DND-41 (cell line): ENCODE measurements around the gene JCHAIN.
A peak's percentile ranks its signal among the peaks of the same experiment; 100 is the strongest.

ENCODE experiments used
- ATAC-seq: fragments of 200-7000 bp; cut with Tn5 transposase; 3 replicates; pipeline ENCODE4 v1.9.1; 2021; ENCODE audit warnings: low read depth; ENCODE audit not compliant: insufficient read depth
- DNase-seq: peaks from one replicate; pipeline ENCODE4 v3.0.0-alpha.2; 2020
- H2AFZ ChIP-seq: 2 replicates; pipeline ENCODE4 v1.6.0; 2012; ENCODE audit warnings: low read depth, low read length
- H3K27ac ChIP-seq: 2 replicates; pipeline ENCODE4 v1.5.1; 2012; ENCODE audit warnings: low read length, inconsistent platforms
- H3K27me3 ChIP-seq: fragments of 200-600 bp; sonication (generic); 2 replicates; pipeline ENCODE4 v1.6.0; 2012; ENCODE audit warnings: low read length, mild to moderate bottlenecking, inconsistent platforms; ENCODE audit not compliant: insufficient read depth, poor library complexity
- H3K36me3 ChIP-seq: 2 replicates; pipeline ENCODE4 v1.5.1; 2012; ENCODE audit warnings: low read length, inconsistent platforms; ENCODE audit not compliant: insufficient read depth
- H3K4me1 ChIP-seq: 2 replicates; pipeline ENCODE4 v1.5.1; 2012; ENCODE audit warnings: mild to moderate bottlenecking, low read length; ENCODE audit not compliant: insufficient read depth
- H3K4me2 ChIP-seq: 2 replicates; pipeline ENCODE4 v1.6.0; 2012; ENCODE audit warnings: mild to moderate bottlenecking, moderate library complexity, low read length, inconsistent platforms; ENCODE audit not compliant: insufficient read depth
- H3K4me3 ChIP-seq, 2 experiments: fragments of 200-600 bp in 1 of 2; shearing (Covaris generic) in 1 of 2; 2 replicates each; pipeline ENCODE4 v1.5.1; 2012 to 2016; ENCODE audit warnings: inconsistent platforms in 2 of 2, low read length in 2 of 2, mild to moderate bottlenecking in 2 of 2, low read depth in 1 of 2, moderate library complexity in 1 of 2
- H3K79me2 ChIP-seq: 2 replicates; pipeline ENCODE4 v1.6.0; 2012; ENCODE audit warnings: low read length, inconsistent platforms; ENCODE audit not compliant: insufficient read depth
- H3K9ac ChIP-seq: 2 replicates; pipeline ENCODE4 v1.6.0; 2012; ENCODE audit warnings: low read depth, mild to moderate bottlenecking, inconsistent platforms, low read length, moderate library complexity
- H3K9me3 ChIP-seq: 2 replicates; pipeline ENCODE4 v1.5.1; 2012; ENCODE audit warnings: low read length, moderate library complexity, mild to moderate bottlenecking, inconsistent platforms; ENCODE audit not compliant: insufficient read depth, severe bottlenecking
- H4K20me1 ChIP-seq: 2 replicates; pipeline ENCODE4 v1.6.0; 2012; ENCODE audit warnings: low read length; ENCODE audit not compliant: insufficient read depth
- CTCF ChIP-seq: IDR thresholded peaks from 2 replicates; pipeline ENCODE4 v1.5.1; 2012; ENCODE audit warnings: borderline replicate concordance, low read length, moderate library complexity, mild to moderate bottlenecking; ENCODE audit not compliant: poor library complexity, severe bottlenecking; ENCODE audit errors: extremely low read depth
- EZH2 ChIP-seq: IDR thresholded peaks from 3 replicates; pipeline ENCODE4 v1.6.1; 2012; ENCODE audit warnings: borderline replicate concordance, low read depth, mild to moderate bottlenecking, moderate library complexity, low read length, inconsistent platforms; ENCODE audit not compliant: severe bottlenecking

JCHAIN gene

GRCh38 chr4:70705183-70706043 is 39.1 kb upstream of the JCHAIN start:
- Histone ChIP-seq H3K4me1 (peaks cover 57% of the 10 kb centered on the region), H2AFZ (peak overlapping the region; percentile 78), H3K36me3 (peaks cover 6% of the 10 kb centered on the region), H3K9me3 (no peaks in the 10 kb centered on the region), H3K9ac (peak overlapping the region; percentile 63), H3K27me3 (no peaks in the 10 kb centered on the region), H3K4me3 (peak overlapping the region; percentile 49 to 92), H3K4me2 (peak overlapping the region; percentile 79), H3K79me2 (peaks cover 79% of the 10 kb centered on the region), H4K20me1 (peaks cover 2% of the 10 kb centered on the region; the same call in 1 of the 2 replicates), H3K27ac (peak overlapping the region; percentile 90)
- TF ChIP-seq EZH2: no peak
- no peak for TF ChIP-seq CTCF
- peak; percentile 88 for DNase-seq
- peak; percentile 79 for ATAC-seq

- no peak for ATAC-seq
- Histone ChIP-seq H2AFZ (peak overlapping the region; percentile 65; the same call in 1 of the 2 replicates), H3K79me2 (peaks cover 73% of the 10 kb centered on the region), H3K9me3 (no peaks in the 10 kb centered on the region), H3K27me3 (no peaks in the 10 kb centered on the region), H3K4me3 (peak overlapping the region; percentile 49 to 92; a peak in 3 of 4 replicates), H3K27ac (peak overlapping the region; percentile 90), H4K20me1 (peaks cover 2% of the 10 kb centered on the region; the same call in 1 of the 2 replicates), H3K9ac (peak overlapping the region; percentile 63), H3K4me1 (peaks cover 55% of the 10 kb centered on the region), H3K36me3 (peaks cover 6% of the 10 kb centered on the region), H3K4me2 (peak overlapping the region; percentile 79)
- no peak for DNase-seq
- TF ChIP-seq EZH2 (no peak), CTCF (no peak)
Measured at GRCh38 chr4:70704931-70705182, 38.5 kb upstream of the JCHAIN start.

- Histone ChIP-seq H4K20me1 (peaks cover 2% of the 10 kb centered on the region; the same call in 1 of the 2 replicates), H3K4me1 (peaks cover 51% of the 10 kb centered on the region), H3K4me2 (peak overlapping the region; percentile 79), H3K9ac (peak overlapping the region; percentile 63), H2AFZ (peak overlapping the region; percentile 65), H3K27ac (peak overlapping the region; percentile 90), H3K9me3 (no peaks in the 10 kb centered on the region), H3K4me3 (peak overlapping the region; percentile 49 to 92), H3K27me3 (no peaks in the 10 kb centered on the region), H3K79me2 (peaks cover 68% of the 10 kb centered on the region), H3K36me3 (peaks cover 6% of the 10 kb centered on the region)
- TF ChIP-seq CTCF: peak; percentile 62
- no peak for TF ChIP-seq EZH2
- DNase-seq (peak; percentile 80), ATAC-seq (peak; percentile 57)
Measured at GRCh38 chr4:70704215-70704930, 38.1 kb upstream of the JCHAIN start.
